Measurements from ENCODE around the gene CFAP97.

CFAP97 gene

DNA sequence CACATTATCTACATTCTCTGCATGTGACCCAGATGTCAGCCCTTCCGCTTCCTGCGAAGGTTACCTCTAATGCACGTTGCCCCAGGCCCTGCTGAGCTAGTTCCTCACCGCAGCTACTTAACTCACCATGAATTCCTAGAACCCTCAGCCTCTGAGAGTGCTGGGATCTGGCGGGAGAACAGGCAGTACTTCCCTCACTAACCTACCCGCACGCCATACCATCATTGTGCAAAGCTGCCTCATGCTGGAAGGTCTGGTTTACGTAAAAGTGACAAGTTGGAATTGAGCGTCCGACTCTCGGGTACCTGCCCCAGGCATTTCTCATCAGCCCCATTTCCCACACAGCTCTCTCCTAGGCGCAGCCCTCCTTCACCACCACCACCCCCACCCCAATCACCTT, 54.4 kb downstream of the CFAP97 start:
- Histone ChIP-seq H3K4me3 (ENCODE audit: low read depth, low read length) (no peak overlapping the region), H3K9me3 (ENCODE audit: control insufficient read depth, insufficient read depth, low read length) (no peaks in the 10 kb centered on the region), H3K27me3 (ENCODE audit: control insufficient read depth, insufficient read depth, low read length) (no peaks in the 10 kb centered on the region), H3K4me1 (ENCODE audit: control insufficient read depth, insufficient read depth, low read length) (no peaks in the 10 kb centered on the region), H3K9ac (ENCODE audit: low read depth, low read length) (no peak overlapping the region), H3K36me3 (ENCODE audit: control insufficient read depth, insufficient read depth, low read length) (no peaks in the 10 kb centered on the region)

DNA sequence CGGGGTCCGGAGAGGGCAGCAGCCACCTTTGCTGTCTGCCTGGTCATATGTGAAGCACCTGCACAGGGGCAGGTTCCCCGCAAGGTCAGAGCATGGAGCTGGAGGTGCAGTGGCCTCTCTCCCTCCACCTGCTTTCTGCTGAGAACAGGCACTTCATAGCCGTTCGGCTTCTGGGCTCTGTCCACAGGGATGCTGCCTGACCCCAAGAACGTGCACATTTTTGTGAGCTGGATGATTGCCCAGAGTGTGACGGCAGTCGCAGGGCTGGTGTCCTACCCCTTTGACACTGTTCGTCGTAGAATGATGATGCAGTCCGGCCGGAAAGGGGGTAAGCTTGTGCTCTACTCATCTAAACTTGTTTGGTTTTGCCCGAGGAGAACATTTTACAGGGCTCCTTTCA, 58.2 kb downstream of the CFAP97 start:
- H3K27me3 ChIP-seq (ENCODE audit: control insufficient read depth, insufficient read depth, low read length): peaks cover 6% of the 10 kb centered on the region
- H3K36me3 ChIP-seq (ENCODE audit: control insufficient read depth, insufficient read depth, low read length): no peaks in the 10 kb centered on the region
- H3K9me3 ChIP-seq (ENCODE audit: control insufficient read depth, insufficient read depth, low read length): no peaks in the 10 kb centered on the region
- H3K9ac ChIP-seq (ENCODE audit: low read depth, low read length): no peak overlapping the region
- no peak overlapping the region for H3K4me3 ChIP-seq (ENCODE audit: low read depth, low read length)
- H3K4me1 ChIP-seq (ENCODE audit: control insufficient read depth, insufficient read depth, low read length): no peaks in the 10 kb centered on the region

DNA sequence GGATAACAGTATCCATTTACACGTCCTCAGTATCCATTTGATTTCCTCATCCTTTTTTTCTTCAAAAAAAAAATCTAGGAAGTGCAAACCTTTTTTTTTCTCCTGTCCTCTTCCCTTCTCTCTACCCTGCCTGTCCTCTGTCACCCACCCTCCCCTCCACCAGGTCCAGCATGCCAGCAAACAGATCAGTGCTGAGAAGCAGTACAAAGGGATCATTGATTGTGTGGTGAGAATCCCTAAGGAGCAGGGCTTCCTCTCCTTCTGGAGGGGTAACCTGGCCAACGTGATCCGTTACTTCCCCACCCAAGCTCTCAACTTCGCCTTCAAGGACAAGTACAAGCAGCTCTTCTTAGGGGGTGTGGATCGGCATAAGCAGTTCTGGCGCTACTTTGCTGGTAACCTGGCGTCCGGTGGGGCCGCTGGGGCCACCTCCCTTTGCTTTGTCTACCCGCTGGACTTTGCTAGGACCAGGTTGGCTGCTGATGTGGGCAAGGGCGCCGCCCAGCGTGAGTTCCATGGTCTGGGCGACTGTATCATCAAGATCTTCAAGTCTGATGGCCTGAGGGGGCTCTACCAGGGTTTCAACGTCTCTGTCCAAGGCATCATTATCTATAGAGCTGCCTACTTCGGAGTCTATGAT, 59.1 kb downstream of the CFAP97 start:
- no peaks in the 10 kb centered on the region for H3K9me3 ChIP-seq (ENCODE audit: control insufficient read depth, insufficient read depth, low read length)
- H3K9ac ChIP-seq (ENCODE audit: low read depth, low read length): no peak overlapping the region
- no peak overlapping the region for H3K4me3 ChIP-seq (ENCODE audit: low read depth, low read length)
- H3K27me3 ChIP-seq (ENCODE audit: control insufficient read depth, insufficient read depth, low read length): peaks cover 6% of the 10 kb centered on the region
- no peaks in the 10 kb centered on the region for H3K4me1 ChIP-seq (ENCODE audit: control insufficient read depth, insufficient read depth, low read length)
- no peaks in the 10 kb centered on the region for H3K36me3 ChIP-seq (ENCODE audit: control insufficient read depth, insufficient read depth, low read length)

DNA sequence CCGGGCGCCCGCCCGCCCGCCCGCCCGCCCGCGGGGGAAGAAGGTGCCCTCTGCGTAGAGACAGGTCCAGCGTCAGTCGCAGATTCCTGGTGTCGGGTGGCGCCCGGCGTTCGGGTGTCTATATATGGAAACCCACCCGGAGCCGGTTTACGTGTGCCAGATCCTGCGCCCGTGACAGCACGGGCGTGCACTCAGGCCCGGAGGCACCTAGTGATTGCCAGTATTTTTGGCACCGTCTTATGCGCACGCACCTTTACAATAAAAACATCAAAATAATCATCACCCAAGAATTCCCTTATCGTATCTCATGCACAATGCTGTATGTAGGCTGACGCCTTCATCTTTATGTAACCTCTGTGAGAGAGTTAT, 60.2 kb downstream of the CFAP97 start:
- Histone ChIP-seq H3K4me1 (ENCODE audit: control insufficient read depth, insufficient read depth, low read length) (no peaks in the 10 kb centered on the region), H3K27me3 (ENCODE audit: control insufficient read depth, insufficient read depth, low read length) (peaks cover 6% of the 10 kb centered on the region), H3K9me3 (ENCODE audit: control insufficient read depth, insufficient read depth, low read length) (no peaks in the 10 kb centered on the region), H3K4me3 (ENCODE audit: low read depth, low read length) (peak overlapping the region; percentile 63), H3K9ac (ENCODE audit: low read depth, low read length) (no peak overlapping the region), H3K36me3 (ENCODE audit: control insufficient read depth, insufficient read depth, low read length) (no peaks in the 10 kb centered on the region)

DNA sequence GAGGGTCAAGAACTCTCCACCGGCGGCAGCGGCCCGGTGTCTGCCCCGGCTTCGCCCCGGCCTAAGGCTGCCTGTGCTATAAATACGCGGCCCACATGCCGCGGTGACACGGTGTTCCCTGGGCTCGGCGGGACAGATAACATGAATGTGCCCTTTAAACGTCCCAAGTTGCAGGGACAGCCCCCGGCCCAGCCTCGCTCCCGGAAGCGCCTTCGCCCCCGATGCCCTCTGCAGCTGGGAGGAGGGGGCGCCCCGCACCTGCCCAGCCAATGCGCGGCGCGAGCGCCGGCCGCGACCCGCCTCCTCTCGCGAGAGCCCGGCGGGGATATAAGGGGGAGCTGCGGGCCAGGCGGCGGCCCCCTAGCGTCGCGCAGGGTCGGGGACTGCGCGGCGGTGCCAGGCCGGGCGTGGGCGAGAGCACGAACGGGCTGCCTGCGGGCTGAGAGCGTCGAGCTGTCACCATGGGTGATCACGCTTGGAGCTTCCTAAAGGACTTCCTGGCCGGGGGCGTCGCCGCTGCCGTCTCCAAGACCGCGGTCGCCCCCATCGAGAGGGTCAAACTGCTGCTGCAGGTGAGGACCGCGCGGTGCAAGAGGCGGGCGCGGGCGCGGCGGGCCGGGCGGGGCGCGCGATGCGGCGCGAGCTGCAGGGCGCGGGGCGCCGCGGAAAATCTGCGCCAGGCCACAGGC, 60.7 kb downstream of the CFAP97 start, which contains the start of gene SLC25A4:
TSS of gene SLC25A4 (plus strand) at position 355 of the 689 bp plus-strand sequence. CDS start at position 462, 107 bp downstream.
- peaks cover 6% of the 10 kb centered on the region for H3K27me3 ChIP-seq (ENCODE audit: control insufficient read depth, insufficient read depth, low read length)
- no peaks in the 10 kb centered on the region for H3K36me3 ChIP-seq (ENCODE audit: control insufficient read depth, insufficient read depth, low read length)
- no peaks in the 10 kb centered on the region for H3K4me1 ChIP-seq (ENCODE audit: control insufficient read depth, insufficient read depth, low read length)
- peak within 1 kb of the TSS; percentile 77 for H3K4me3 ChIP-seq (ENCODE audit: low read depth, low read length)
- peak within 1 kb of the TSS; percentile 58 for H3K9ac ChIP-seq (ENCODE audit: low read depth, low read length)
- no peaks in the 10 kb centered on the region for H3K9me3 ChIP-seq (ENCODE audit: control insufficient read depth, insufficient read depth, low read length)

- Histone ChIP-seq H3K27me3 (ENCODE audit: control insufficient read depth, insufficient read depth, low read length) (peaks cover 6% of the 10 kb centered on the region), H3K36me3 (ENCODE audit: control insufficient read depth, insufficient read depth, low read length) (no peaks in the 10 kb centered on the region), H3K4me3 (ENCODE audit: low read depth, low read length) (peak overlapping the region; percentile 77), H3K9ac (ENCODE audit: low read depth, low read length) (peak overlapping the region; percentile 38), H3K4me1 (ENCODE audit: control insufficient read depth, insufficient read depth, low read length) (no peaks in the 10 kb centered on the region), H3K9me3 (ENCODE audit: control insufficient read depth, insufficient read depth, low read length) (no peaks in the 10 kb centered on the region)
Observed at GRCh38 chr4:185142564-185142911, 61.3 kb downstream of the CFAP97 start.

GRCh38 chr4:185141777-185142176, 62.0 kb downstream of the CFAP97 start:
- Histone ChIP-seq H3K4me1 (ENCODE audit: control insufficient read depth, insufficient read depth, low read length) (no peaks in the 10 kb centered on the region), H3K27me3 (ENCODE audit: control insufficient read depth, insufficient read depth, low read length) (peaks cover 6% of the 10 kb centered on the region), H3K4me3 (ENCODE audit: low read depth, low read length) (no peak overlapping the region), H3K9ac (ENCODE audit: low read depth, low read length) (no peak overlapping the region), H3K9me3 (ENCODE audit: control insufficient read depth, insufficient read depth, low read length) (no peaks in the 10 kb centered on the region), H3K36me3 (ENCODE audit: control insufficient read depth, insufficient read depth, low read length) (no peaks in the 10 kb centered on the region)

DNA sequence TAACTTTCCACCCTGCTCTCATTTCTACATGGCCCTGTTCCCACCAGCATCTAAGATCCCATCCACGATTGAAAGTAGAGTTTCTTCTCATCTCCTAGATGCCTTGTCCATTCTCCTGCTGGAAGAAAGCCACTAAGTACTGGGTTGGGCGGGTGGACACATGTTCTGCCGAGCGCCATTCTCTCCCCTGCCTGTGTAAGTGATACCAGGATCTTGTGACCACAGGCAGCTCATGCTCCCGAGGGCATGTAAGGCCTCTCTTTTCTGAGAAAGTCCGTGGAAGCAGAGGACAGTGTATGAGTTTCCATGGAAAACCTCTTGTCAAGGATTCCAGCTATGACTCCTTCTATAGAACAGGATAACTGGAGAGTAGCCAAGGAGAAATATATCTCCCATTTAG, 64.1 kb downstream of the CFAP97 start:
- peaks cover 6% of the 10 kb centered on the region for H3K27me3 ChIP-seq (ENCODE audit: control insufficient read depth, insufficient read depth, low read length)
- no peaks in the 10 kb centered on the region for H3K9me3 ChIP-seq (ENCODE audit: control insufficient read depth, insufficient read depth, low read length)
- no peaks in the 10 kb centered on the region for H3K4me1 ChIP-seq (ENCODE audit: control insufficient read depth, insufficient read depth, low read length)
- H3K36me3 ChIP-seq (ENCODE audit: control insufficient read depth, insufficient read depth, low read length): no peaks in the 10 kb centered on the region
- no peak overlapping the region for H3K9ac ChIP-seq (ENCODE audit: low read depth, low read length)
- H3K4me3 ChIP-seq (ENCODE audit: low read depth, low read length): no peak overlapping the region

GRCh38 chr4:185138161-185138560, 65.6 kb downstream of the CFAP97 start:
- Histone ChIP-seq H3K4me1 (ENCODE audit: control insufficient read depth, insufficient read depth, low read length) (no peaks in the 10 kb centered on the region), H3K9me3 (ENCODE audit: control insufficient read depth, insufficient read depth, low read length) (no peaks in the 10 kb centered on the region), H3K36me3 (ENCODE audit: control insufficient read depth, insufficient read depth, low read length) (no peaks in the 10 kb centered on the region), H3K9ac (ENCODE audit: low read depth, low read length) (no peak overlapping the region), H3K4me3 (ENCODE audit: low read depth, low read length) (no peak overlapping the region), H3K27me3 (ENCODE audit: control insufficient read depth, insufficient read depth, low read length) (no peaks in the 10 kb centered on the region)

DNA sequence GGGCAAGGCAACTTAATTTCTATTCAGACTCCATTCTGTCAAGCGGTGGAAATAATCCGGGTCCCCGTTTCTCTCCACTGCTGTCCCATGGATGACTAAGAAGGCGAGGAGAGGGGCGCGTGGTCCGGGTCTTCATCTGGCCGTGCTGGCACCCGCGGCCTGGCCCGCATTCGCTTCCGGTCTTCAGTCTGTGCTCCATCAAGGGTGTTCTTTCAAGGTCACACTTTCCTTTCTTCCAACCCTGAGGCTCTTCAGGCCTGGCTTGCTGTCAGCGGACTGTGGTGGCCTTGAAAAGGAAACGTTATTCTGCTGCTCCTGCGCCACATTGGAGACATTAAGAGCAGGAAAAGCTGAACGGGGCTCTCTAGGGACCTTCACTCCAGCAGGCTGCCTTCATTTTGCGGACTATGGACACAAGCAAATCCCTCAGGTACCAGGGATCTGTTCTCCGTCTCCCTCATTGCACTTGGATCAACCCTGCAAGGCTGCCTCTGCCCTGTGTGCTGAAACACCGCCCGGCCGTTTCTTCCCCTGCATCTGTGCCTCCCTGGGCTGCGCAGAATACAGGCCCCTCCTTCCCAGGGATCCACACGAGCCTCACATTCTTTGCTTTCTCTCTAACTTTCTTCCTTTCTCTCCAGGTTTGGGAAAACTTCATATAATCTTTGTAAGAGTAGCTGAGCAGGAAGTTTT, 66.4 kb downstream of the CFAP97 start:
- Histone ChIP-seq H3K4me3 (ENCODE audit: low read depth, low read length) (no peak overlapping the region), H3K27me3 (ENCODE audit: control insufficient read depth, insufficient read depth, low read length) (no peaks in the 10 kb centered on the region), H3K4me1 (ENCODE audit: control insufficient read depth, insufficient read depth, low read length) (no peaks in the 10 kb centered on the region), H3K36me3 (ENCODE audit: control insufficient read depth, insufficient read depth, low read length) (no peaks in the 10 kb centered on the region), H3K9me3 (ENCODE audit: control insufficient read depth, insufficient read depth, low read length) (no peaks in the 10 kb centered on the region), H3K9ac (ENCODE audit: low read depth, low read length) (no peak overlapping the region)

DNA sequence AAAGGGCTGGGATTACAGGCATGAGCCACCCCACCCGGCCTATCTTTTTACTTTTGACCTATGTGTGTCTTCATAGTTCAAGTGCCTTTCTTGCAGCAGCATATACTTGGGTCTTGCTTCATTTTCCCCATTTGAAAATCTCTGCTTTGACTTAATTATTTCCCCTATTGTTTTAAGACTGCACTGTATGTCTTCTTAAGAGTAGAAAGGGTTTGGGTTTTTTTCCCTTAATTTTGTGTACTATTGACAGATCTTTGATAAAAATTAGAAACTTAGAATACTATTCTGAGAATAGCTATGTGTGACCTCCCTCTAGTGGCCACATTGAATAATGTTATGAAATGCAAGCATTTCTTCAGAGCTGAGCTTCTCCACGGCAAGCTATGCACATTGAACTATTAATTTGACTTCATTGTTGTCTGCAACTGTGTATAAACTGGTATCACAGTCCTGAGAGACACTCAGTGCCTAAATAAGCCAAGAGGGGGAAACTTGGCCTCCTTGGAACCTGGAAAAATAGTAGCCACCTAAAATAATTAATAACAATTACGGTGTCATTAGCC, 69.4 kb downstream of the CFAP97 start:
- H3K27me3 ChIP-seq (ENCODE audit: control insufficient read depth, insufficient read depth, low read length): no peaks in the 10 kb centered on the region
- H3K4me3 ChIP-seq (ENCODE audit: low read depth, low read length): no peak overlapping the region
- H3K9ac ChIP-seq (ENCODE audit: low read depth, low read length): no peak overlapping the region
- no peaks in the 10 kb centered on the region for H3K9me3 ChIP-seq (ENCODE audit: control insufficient read depth, insufficient read depth, low read length)
- H3K4me1 ChIP-seq (ENCODE audit: control insufficient read depth, insufficient read depth, low read length): no peaks in the 10 kb centered on the region
- H3K36me3 ChIP-seq (ENCODE audit: control insufficient read depth, insufficient read depth, low read length): no peaks in the 10 kb centered on the region
